Spinal cord (tissue), 10 donors: ENCODE data around the gene PTPRS. TPM values are rescaled to one million over a fixed set of nuclear protein-coding genes. Genes with fewer than 3 reads are reported as not detected.

Source experiments
- DNase-seq, 6 donors: peaks; one replicate each; pipeline versions ENCODE4 v3.0.0 to v3.0.0-alpha.2; 2013 to 2015; ENCODE audit warnings: low spot score in 6 of 6, low read depth in 4 of 6
- H3K27ac ChIP-seq: one replicate; pipeline ENCODE4 v1.5.1; 2013; ENCODE audit warnings: low read depth, low read length, control low read depth
- H3K27me3 ChIP-seq: one replicate; pipeline ENCODE4 v1.6.1; 2013; ENCODE audit warnings: low read length; ENCODE audit not compliant: control insufficient read depth, insufficient read depth
- H3K36me3 ChIP-seq: one replicate; pipeline ENCODE4 v1.6.1; 2013; ENCODE audit warnings: low read length; ENCODE audit not compliant: control insufficient read depth, insufficient read depth
- H3K4me1 ChIP-seq: one replicate; pipeline ENCODE4 v1.6.1; 2013; ENCODE audit warnings: low read length; ENCODE audit not compliant: control insufficient read depth, insufficient read depth
- H3K4me3 ChIP-seq: one replicate; pipeline ENCODE4 v1.5.1; 2013; ENCODE audit warnings: low read depth, low read length, control low read depth
- H3K9me3 ChIP-seq: one replicate; pipeline ENCODE4 v1.6.1; 2013; ENCODE audit warnings: low read length; ENCODE audit not compliant: control insufficient read depth, insufficient read depth
- WGBS: methylation state at CpG from one replicate; pipeline ENCODE4 v1.1.5; 2013; ENCODE audit warnings: missing lambda C conversion rate; ENCODE audit not compliant: insufficient coverage; 5-methylcytosine and 5-hydroxymethylcytosine counted together
- polyA plus RNA-seq, 2 donors: library from polyadenylated mRNA; unstranded; fragments of 120-200 nt; gene quantifications; one replicate each; pipeline ENCODE4 v1.2.1, GENCODE V29; 2013; ENCODE audit not compliant: insufficient read length in 2 of 2
- total RNA-seq, 2 donors: library from RNA; depleted of rRNA in 1 of 2; stranded (reverse); fragments of 120-200 nt in 1 of 2; fragments of >200 nt in 1 of 2; gene quantifications; one replicate each; pipeline versions ENCODE4 v1.2.3 to v1.2.4, GENCODE V29; 2013 to 2014
- donor health status: healthy.

The PTPRS gene
- total and polyA plus RNA-seq, 4 donors: 113 to 151 (median 135) TPM

DNA sequence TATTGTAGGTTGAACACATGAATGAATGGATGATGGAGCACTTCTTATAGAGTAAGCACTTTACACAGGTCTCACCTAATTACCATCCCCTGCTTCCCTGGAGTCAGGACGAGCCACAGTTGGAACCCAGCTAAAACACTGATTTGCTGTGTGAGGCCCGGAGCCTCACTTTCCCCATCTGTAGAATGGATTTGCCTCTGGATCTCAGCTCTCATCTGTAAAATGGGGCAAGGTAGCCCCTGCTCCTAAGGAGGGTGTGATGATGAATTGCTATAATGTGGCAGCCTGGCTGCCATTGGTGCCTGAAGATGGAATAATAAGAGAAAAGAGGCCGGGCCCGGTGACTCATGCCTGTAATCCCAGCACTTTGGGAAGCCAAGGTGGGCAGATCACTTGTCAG, 1.4 kb upstream of the PTPRS start:
- Histone ChIP-seq H3K27ac (no peak overlapping the region), H3K4me1 (peaks cover 36% of the 10 kb centered on the region), H3K4me3 (no peak overlapping the region), H3K9me3 (no peaks in the 10 kb centered on the region), H3K36me3 (peaks cover 6% of the 10 kb centered on the region), H3K27me3 (peaks cover 6% of the 10 kb centered on the region)
- 100% methylated on average over 2 of the region's 4 CpGs for WGBS
- no peak for DNase-seq

DNA sequence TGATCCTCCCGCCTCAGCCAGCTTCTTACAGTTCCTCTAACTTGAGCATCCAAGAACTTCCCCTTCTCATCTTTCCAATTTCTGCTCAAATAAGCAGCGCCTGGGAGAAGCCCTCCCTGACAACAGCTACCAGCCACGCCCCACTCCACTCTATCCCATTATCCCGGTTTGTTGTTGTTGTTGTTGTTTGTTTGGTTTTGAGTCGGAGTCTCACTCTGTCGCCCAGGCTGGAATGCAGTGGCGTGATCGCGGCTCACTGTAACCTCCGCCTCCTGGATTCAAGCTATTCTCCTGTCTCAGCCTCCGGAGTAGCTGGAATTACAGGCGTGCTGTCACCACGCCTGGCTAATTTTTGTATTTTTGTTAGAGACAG, 822 bp upstream of the PTPRS start:
- peaks cover 6% of the 10 kb centered on the region for H3K27me3 ChIP-seq
- H3K27ac ChIP-seq: no peak overlapping the region
- H3K9me3 ChIP-seq: no peaks in the 10 kb centered on the region
- WGBS: 86% methylated on average over 9 of the region's 13 CpGs
- H3K36me3 ChIP-seq: peaks cover 6% of the 10 kb centered on the region
- no peak overlapping the region for H3K4me3 ChIP-seq
- H3K4me1 ChIP-seq: peaks cover 39% of the 10 kb centered on the region
- no peak for DNase-seq

DNA sequence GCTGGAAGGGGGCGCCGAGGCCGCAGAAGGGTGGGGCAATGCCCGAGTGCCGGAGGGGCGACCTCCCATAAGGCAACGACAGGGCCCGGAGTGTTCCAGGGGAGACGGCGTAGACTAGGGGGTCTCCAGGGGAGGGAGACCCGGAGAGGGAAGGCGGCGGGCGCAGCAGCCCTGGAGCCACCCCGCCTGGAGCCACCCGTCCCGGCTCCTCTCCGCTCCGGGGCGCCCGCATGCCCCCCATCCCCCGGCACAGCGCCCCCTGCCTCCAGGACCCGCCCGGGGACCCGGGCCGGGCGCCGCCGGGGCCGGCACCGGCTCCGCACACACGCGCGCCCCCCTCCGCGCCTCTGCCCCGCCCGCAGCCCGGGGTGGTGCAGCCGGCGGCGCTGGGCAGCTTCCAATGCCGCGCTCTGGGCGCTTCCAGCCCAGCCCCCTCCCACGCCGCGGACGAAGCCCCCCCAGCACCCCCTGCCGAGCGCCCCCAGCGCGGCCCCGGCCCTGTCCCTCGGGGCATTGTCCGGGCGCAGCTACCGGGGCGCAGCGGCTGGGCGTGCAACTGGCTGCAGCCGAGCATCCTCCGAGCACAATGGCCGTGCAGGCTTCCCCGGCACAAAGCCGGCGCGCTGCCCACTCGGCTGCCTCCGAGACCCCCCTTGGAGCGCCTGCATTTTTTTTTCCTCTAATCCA, 519 bp downstream of the PTPRS start:
- Histone ChIP-seq H3K36me3 (peaks cover 11% of the 10 kb centered on the region), H3K4me1 (peaks cover 44% of the 10 kb centered on the region), H3K9me3 (no peaks in the 10 kb centered on the region), H3K27me3 (peaks cover 6% of the 10 kb centered on the region), H3K27ac (no peak overlapping the region), H3K4me3 (peak overlapping the region; percentile 72)
- peak in 3 of 6 donors; percentile 38 to 78 (median 72) for DNase-seq
- WGBS: under 1% methylated on average over 68 of the region's 73 CpGs

DNA sequence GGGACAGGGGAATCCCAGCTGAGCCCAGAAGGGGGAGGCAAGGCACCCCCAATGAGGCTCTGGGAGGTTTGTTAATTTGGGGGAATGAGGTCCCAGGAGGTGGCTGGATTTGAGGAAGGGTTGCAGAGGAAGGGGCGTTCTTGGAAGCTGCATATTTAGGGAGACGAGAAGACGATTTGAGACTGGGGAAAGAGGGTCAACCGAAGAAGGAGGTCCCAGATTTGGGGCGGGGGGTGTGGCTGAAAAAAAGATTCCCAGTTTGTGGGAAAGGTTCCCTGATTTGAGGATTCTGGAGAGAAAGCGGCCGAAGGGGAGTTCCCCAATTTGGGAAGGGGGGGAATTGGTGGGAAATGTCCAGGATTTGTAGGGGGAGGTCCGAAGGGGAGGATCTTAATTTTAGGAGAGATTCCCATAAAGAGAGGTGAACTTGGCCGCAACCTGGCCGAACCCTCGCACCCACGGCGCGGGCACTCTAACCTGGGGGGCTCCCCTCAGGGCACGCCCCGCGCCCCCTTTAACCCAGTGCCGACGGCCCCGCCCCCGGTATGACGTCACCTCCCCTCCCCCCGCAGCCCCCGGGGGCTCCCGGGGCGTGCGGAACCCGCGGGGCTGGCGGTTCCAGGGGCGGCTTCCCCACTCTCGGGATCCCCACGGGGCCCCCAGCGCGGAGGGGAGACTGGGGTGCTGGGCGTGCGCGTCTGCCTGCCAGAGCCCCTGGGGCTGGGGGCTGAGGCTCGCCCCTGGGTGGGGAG, 1.2 kb downstream of the PTPRS start:
- peak overlapping the region; percentile 34 for H3K4me3 ChIP-seq
- DNase-seq: peak in 3 of 6 donors; percentile 33 to 74 (median 64)
- H3K9me3 ChIP-seq: no peaks in the 10 kb centered on the region
- peak overlapping the region; percentile 62 for H3K27ac ChIP-seq
- peaks cover 6% of the 10 kb centered on the region for H3K27me3 ChIP-seq
- under 1% methylated on average over 28 of the region's 39 CpGs for WGBS
- H3K36me3 ChIP-seq: peaks cover 18% of the 10 kb centered on the region
- H3K4me1 ChIP-seq: peaks cover 51% of the 10 kb centered on the region

GRCh38 chr19:5338656-5339197, 1.9 kb downstream of the PTPRS start:
- Histone ChIP-seq H3K4me3 (peak overlapping the region; percentile 34), H3K4me1 (peaks cover 52% of the 10 kb centered on the region), H3K27me3 (peaks cover 6% of the 10 kb centered on the region), H3K27ac (peak overlapping the region; percentile 62), H3K9me3 (no peaks in the 10 kb centered on the region), H3K36me3 (peaks cover 24% of the 10 kb centered on the region)
- DNase-seq: peak in 3 of 6 donors; percentile 40 to 93 (median 92)
- under 1% methylated on average over 29 of the region's 29 CpGs for WGBS

DNA sequence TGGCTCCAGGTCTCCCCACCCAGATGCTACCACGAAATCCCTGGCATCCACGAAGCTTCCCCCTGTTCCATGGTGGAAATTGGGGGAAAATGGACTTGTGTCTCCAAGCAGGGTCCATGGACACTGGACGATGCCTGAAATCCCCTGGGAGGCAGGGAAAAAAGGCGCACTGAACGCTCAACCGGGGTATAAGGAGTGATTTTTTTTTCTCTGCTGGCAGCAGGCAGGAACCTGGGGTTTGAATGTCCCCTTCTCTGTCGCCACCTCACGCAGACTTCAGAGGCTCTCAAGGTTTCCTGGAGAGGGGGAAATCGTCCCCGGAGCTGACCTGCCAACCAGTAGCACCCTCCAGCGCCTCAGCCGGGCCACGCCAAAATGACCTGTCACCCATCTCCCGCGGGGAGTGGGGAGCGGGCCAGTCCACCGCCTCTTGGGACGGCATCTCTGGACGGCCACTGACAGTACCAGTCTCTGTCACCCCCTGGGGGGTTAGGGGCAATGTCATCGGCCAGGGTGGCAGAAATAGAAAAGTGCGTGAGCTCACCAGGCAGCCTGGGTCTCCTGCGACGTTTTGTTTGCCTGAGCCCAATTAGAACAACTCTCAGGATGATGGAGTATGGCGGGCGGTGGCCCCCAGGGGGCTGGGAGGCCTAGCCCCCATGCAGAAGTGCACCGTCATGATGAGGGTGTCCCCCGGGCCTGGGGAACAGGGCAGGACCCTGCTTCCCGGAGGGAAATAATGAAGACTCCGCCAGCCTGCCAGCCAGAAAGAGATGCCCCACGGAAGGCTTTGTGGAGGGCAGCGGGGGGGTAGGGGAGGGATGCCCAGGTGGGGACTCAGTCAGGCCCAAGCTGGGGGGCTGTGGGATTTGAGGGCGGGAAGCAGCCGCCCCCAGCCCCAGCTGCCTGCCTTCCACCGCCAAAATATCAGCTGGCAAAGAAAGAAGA, 2.6 kb downstream of the PTPRS start:
- peak overlapping the region; percentile 62 for H3K27ac ChIP-seq
- DNase-seq: peak in 1 of 6 donors; percentile 51
- H3K9me3 ChIP-seq: no peaks in the 10 kb centered on the region
- peaks cover 29% of the 10 kb centered on the region for H3K36me3 ChIP-seq
- H3K27me3 ChIP-seq: peaks cover 6% of the 10 kb centered on the region
- 19% methylated on average over 26 of the region's 34 CpGs for WGBS
- H3K4me1 ChIP-seq: peaks cover 52% of the 10 kb centered on the region
- peak overlapping the region; percentile 34 for H3K4me3 ChIP-seq

DNA sequence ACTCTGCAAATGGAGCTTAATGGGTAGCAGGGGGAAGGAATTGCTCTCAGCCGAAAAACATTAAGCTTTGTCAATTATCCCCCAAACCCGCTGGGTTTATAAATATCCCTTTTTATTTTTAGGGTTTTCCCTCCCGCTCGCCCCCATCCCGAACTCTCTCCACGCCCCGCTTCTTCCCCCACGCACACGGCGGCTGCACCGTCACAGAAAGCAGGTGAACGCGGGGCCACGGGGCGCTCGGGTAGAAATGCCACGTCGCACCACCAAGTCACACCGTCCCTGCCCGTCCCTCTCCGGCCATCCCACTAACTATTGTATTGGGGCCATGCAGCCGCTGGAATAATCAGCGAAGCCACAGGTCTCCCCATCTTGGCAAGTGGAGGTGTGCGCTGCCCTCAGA, 3.5 kb downstream of the PTPRS start:
- Histone ChIP-seq H3K36me3 (peaks cover 34% of the 10 kb centered on the region), H3K27ac (no peak overlapping the region), H3K4me3 (no peak overlapping the region), H3K27me3 (peaks cover 6% of the 10 kb centered on the region), H3K4me1 (peaks cover 52% of the 10 kb centered on the region), H3K9me3 (no peaks in the 10 kb centered on the region)
- WGBS: 39% methylated on average over 15 of the region's 24 CpGs
- peak in 1 of 6 donors; percentile 74 for DNase-seq

DNA sequence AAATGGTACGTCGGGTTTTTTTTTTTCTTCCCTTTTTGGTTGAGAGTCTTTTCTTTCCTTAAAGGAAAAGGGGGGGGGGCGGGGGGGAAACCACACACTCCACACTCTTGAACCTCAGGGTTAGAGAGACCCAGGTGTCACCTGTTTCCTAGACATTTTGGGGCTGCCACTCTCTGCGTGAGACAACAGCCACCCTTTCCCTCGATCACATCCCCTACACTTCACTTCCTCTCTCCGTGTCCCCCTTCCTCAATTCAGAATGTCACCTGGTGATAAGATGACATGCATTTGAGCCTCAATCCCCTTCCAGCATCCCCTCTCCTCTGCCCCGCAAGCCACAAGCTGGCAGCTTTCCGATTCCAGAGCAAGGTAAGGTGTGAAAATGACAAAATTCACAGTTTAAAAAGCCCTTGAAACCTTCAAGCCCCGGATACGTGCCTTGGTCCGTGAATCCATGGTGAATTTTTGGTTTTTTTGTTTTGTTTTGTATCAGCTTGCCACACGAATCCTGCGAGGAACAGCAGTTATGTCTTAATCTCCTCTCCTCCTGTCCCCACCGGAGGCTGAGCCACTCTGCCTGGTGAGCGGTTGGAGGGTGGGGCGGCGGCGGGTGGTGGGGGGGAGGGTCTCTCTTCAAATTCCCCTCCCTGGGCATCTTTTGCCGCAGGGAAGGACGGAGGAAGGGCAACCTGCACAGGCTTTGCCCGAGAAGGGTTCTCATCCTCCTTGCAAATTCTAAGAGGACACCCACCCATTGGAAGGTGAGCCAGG, 4.2 kb downstream of the PTPRS start:
- Histone ChIP-seq H3K27me3 (peaks cover 6% of the 10 kb centered on the region), H3K9me3 (no peaks in the 10 kb centered on the region), H3K4me3 (no peak overlapping the region), H3K4me1 (peaks cover 56% of the 10 kb centered on the region), H3K36me3 (peaks cover 35% of the 10 kb centered on the region), H3K27ac (no peak overlapping the region)
- WGBS: 37% methylated on average over 9 of the region's 21 CpGs
- DNase-seq: peak in 1 of 6 donors; percentile 49
